NK-92 (cell line): ENCODE results near the gene ABR.
"Not testable (repeated sequence)": the region's sequence is repeated elsewhere in the genome, so short reads cannot be mapped to it uniquely, and the experiment has no call there.

Source experiments
- DNase-seq: peaks from one replicate; lab custom pipeline; 2025; ENCODE audit not compliant: unreplicated experiment; lab: John Stamatoyannopoulos, UW

Gene ABR

DNA sequence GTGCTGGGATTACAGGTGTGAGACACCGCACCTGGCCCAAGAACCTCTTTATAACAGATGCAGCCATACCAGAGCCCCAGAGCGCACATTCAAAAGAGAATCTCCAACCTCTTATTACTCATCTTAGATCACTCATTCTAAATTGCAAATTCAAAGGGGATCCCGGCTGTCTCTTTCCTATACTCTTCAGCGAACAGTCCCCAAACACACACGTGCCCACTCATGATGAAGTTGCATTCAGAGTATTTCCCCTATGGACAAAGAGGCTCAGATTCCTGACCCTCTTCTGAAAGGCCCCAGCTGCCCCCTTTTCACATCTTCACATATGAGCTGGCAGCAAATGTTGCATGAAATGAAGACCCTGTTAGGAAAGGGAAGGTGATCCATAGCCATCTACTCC lies 22.5 kb upstream of the ABR start:
- DNase-seq, result no peak

- DNase-seq, result no peak
Measured at GRCh38 chr17:1201132-1201702, 21.4 kb upstream of the ABR start.

GRCh38 chr17:1199271-1199743 lies 19.5 kb upstream of the ABR start:
- DNase-seq, result not testable (repeated sequence)

GRCh38 chr17:1197781-1198490 lies 18.2 kb upstream of the ABR start:
- DNase-seq, result no peak

- no peak for DNase-seq
Measured at GRCh38 chr17:1197379-1197778, 17.6 kb upstream of the ABR start.

- no peak for DNase-seq
Measured at GRCh38 chr17:1196946-1197345, 17.2 kb upstream of the ABR start.

GRCh38 chr17:1192911-1193699 lies 13.3 kb upstream of the ABR start:
- DNase-seq, result no peak

GRCh38 chr17:1190751-1191331 lies 11.1 kb upstream of the ABR start:
- DNase-seq, result no peak

DNA sequence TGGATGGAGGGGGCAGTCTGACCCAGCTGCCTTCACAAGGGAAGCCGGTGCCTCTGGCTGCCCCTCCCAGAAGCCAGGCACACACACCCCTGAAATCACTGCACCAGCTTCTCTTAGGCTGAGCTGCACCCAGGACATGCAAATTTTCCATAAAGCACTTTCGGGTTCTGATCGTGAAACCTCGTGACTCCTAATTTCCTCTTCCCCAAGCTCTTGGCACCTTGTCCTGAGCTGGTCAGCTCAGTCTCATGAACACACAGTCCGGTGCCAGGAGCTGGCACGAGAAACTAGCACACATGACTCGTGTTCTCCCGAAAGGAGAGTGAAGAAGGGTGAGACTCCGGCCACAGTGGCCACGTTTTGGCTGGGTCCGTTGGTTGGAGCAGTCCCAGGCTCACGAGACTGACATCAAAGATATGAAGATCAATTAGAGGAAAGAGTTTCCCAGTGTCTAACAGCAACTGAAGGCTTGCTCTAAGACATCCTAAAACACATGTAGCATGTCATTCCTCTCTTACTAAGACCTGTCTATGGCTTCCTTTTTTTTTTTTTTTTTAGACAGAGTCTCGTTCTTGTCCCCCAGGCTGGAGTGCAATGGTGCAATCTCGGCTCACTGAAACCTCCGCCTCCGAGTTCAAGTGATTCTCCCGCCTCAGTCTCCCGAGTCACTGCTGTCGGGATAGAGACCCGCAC lies 9.2 kb upstream of the ABR start:
- DNase-seq, result no peak

DNA sequence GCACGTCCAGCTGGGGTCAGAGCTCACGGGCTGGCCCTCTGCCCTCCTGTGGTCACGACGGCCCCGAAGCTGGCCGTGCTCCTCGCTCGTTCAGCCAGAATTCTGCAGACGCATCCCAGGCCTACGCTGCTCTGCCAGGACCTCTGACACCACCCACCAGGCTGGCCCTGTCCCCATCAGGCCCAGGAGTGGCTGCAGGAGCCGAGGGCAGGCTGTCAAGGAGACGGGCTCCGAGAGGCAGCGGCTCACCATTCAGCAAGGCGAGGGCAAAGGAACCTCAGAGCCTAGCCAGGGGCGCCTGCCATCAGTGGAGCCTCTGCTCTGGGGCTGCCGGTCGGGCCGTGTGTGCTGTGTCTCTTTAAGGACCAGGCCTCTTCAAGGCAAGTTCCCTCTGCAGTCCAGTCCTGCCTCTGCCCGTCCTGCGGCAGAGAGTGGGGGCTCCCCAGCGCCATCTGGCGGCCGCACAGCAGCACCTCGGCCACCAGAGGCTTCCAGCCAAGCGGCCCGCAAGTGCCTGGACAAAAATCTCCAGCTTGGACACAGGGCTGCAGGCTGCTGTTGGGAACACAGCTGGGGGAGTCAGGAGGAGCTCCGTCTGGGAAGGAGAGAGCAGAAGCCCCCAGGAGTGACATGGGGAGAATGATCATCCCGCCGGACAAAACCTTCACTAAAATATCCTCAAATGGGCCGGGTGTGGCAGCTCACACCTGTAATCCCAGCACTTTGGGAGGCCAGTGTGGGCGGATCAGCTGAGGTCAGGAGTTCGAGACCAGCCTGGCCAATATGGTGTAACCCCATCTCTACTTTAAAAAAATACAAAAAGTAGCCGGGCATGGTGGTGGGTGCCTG lies 7.4 kb upstream of the ABR start:
- DNase-seq, result no peak

GRCh38 chr17:1186214-1186820 lies 6.5 kb upstream of the ABR start:
- DNase-seq, result no peak

DNA sequence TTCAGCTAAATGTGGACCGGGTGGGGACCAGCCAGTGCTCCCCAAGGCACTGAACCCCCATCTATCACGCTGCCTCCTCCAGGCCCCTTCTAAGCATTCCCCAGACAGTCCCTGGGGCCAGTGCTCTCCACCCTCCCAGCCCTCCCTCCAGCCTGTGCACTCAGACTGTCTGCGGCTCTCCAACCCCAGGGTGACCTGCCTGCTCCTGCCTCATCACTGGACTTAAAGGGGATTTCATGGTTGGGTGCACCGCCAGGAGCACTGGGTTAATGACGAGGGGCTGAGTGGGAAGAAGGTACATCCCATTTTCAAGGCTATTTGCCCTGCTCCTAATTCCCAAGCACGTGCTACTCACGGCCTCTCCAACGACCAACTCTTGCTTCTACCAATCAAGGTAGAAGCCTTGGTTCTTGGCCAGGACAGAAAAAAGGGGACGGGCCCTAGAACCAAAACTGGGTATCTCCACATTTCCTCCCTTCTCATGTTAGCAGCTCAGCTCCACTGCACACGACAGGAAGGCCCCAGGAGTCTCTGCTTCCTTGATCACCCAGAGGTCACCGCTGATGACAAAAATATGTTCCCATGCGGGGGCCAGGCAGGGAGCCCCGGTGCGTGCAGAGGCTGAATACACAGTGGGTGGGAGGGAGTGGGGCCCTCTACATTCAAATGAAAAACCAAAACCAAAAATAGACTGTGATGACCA lies 3.5 kb upstream of the ABR start:
- DNase-seq, result no peak

DNA sequence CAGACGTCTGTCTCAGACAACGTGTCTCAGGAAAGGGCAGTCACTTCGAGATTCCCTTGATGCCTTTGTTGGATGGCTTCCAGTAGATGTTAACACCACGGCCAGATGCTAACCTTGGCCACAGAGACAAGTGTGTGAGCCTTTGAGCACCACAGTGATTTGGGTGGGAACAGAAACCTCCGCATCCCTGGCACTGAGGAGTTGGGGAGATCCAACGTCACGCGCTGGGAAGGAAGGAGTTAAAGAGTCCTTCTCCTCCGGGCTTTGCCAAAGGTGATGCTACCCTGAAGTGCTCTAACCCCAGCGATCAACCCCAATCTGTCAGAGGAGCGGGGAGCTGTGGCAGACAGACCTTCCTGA lies 3.0 kb upstream of the ABR start:
- no peak for DNase-seq

GRCh38 chr17:1181753-1182137 lies 2.0 kb upstream of the ABR start:
- DNase-seq, result no peak

- DNase-seq, result no peak
Measured at GRCh38 chr17:1180958-1181752, 1.4 kb upstream of the ABR start.

GRCh38 chr17:1179112-1179817 lies 516 bp downstream of the ABR start:
- DNase-seq, result no peak

DNA sequence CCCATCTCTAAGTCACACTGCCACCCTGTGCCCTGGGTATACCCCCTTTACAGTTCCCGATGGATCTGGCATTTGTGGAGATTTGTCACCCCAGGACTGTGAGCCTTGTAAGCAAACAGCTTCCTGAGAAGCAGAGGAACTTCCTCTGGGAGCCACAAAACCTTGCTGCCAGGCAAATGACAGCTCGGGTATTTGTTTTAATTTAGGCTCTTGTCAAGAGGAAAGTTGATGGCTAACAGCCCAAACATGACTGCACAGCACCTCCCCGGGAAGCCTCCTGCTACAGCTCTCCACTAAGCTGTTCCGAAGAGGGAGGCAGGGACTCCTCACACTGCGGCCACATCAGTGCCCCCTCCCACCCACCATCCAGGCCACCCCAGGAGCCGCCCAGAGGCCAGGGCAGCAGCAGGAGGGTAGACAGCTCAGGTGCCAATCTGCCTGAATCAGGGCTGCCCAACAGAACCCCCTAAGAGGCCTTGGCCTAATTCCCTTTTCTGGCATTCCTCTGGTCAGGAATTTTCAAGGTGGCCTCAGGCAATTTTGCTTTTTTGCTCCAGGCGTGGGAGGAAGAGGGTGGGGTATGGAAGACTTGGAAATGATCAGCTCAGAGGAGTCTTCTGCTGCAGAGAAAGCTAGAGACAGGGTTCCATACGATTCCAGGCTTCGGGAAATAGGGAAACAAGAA lies 2.6 kb downstream of the ABR start:
- no peak for DNase-seq
